Measurements from ENCODE around the gene TNFRSF1B. TPM values are rescaled to one million over a fixed set of nuclear protein-coding genes. Genes with fewer than 3 reads are reported as not detected.

TNFRSF1B gene
- total and polyA plus RNA-seq, 2 of the 8 experiments (the other 6 are each of a cell fraction or from before 2014, with no cell fraction given) = 1.7 to 2.9 TPM

DNA sequence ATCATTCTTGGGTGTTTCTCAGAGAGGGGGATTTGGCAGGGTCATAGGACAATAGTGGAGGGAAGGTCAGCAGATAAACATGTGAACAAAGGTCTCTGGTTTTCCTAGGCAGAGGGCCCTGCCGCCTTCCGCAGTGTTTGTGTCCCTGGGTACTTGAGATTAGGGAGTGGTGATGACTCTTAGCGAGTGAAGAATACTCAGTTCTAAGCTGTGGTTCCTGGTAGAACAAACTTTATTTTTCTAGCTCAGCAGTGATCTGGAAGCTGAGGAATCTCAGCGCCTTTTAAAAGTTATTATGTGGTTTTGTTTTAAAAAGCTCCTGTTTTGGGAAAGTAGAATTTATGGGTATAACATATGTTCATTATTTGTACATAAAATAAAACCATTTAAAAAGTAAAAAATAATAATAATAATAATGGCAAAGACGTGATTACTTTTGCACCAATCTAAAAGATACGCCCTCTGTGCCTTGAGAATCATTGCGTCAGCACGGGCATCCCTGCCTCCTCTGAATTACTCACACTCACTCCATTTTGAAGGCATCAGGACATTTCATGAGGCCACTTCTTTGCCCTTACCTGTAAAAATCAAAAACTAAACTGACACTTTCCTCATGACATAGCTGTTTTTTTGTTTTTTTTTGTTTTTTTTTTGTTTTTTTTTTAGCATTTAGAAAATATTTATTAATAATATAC is 29.7 kb upstream of the TNFRSF1B start:
- Histone ChIP-seq H3K4me1 (replicated peaks in 1 of 4; ENCODE audit: control insufficient read depth in 3 of 4, insufficient read depth in 4 of 4, low read length in 3 of 4) (no peaks in the 10 kb centered on the region; a peak in 1 of 7 replicates), H3K36me3 (ENCODE audit: control insufficient read depth in 2 of 4, insufficient read depth in 4 of 4, low read length in 3 of 4) (peaks cover 0 to 4% (median 0%) of the 10 kb centered on the region in 4 experiments; a peak in 2 of 8 replicates), H3K27me3 (replicated peaks in 1 of 4; ENCODE audit: control insufficient read depth in 3 of 4, extremely low read depth in 1 of 4, insufficient read depth in 3 of 4, low read length in 3 of 4) (no peaks in the 10 kb centered on the region), H2AFZ (ENCODE audit: low read length) (no peak overlapping the region), H3K9me3 (ENCODE audit: insufficient read depth in 2 of 2, low read depth in 1 of 2, low read length in 1 of 2) (no peaks in the 10 kb centered on the region), H3K4me2 (ENCODE audit: insufficient read depth in 1 of 2, low read depth in 2 of 2, low read length in 2 of 2) (no peak overlapping the region), H4K8ac (ENCODE audit: extremely low read depth, insufficient read depth, low read length) (no peak overlapping the region), H3K23me2 (ENCODE audit: low read depth, low read length) (no peaks in the 10 kb centered on the region), H2BK5ac (ENCODE audit: low read depth, low read length) (no peak overlapping the region), H3K27ac (ENCODE audit: low read depth, low read length) (no peak overlapping the region), H3K79me2 (ENCODE audit: control insufficient read depth in 1 of 2, insufficient read depth in 2 of 2, low read length in 2 of 2) (no peaks in the 10 kb centered on the region), H4K20me1 (replicated peaks in 1 of 2; ENCODE audit: control insufficient read depth in 1 of 2, insufficient read depth in 2 of 2, low read length in 2 of 2) (peaks cover 0 to 6% of the 10 kb centered on the region in 2 experiments), H3K9ac (replicated peaks in 1 of 4; ENCODE audit: extremely low read depth in 1 of 4, low read depth in 3 of 4, low read length in 3 of 4) (no peak overlapping the region), H2BK12ac (ENCODE audit: low read depth, low read length) (no peak overlapping the region), H4K91ac (replicated peaks; ENCODE audit: insufficient read length, low read length) (no peak overlapping the region), H4K5ac (ENCODE audit: insufficient read length, low read depth, low read length) (no peak overlapping the region), H2BK20ac (ENCODE audit: low read length) (no peak overlapping the region), H2BK120ac (replicated peaks; ENCODE audit: low read depth, low read length) (no peak overlapping the region), H3K79me1 (ENCODE audit: low read depth, low read length) (no peaks in the 10 kb centered on the region), H3K56ac (replicated peaks; ENCODE audit: insufficient read length, low read depth, low read length) (no peak overlapping the region), H2BK15ac (ENCODE audit: low read length) (no peak overlapping the region), H3K18ac (ENCODE audit: extremely low read depth, low read length) (no peak overlapping the region), H3K4ac (replicated peaks; ENCODE audit: insufficient read length, low read depth, low read length) (no peak overlapping the region), H2AK5ac (ENCODE audit: low read depth, low read length) (no peak overlapping the region), H3K14ac (ENCODE audit: insufficient read length) (no peak overlapping the region), H3K4me3 (ENCODE audit: extremely low read depth in 1 of 4, insufficient read depth in 2 of 4, low read depth in 3 of 4, low read length in 4 of 4) (no peak overlapping the region), H3K23ac (ENCODE audit: insufficient read length) (no peak overlapping the region)
- no peak for FAIRE-seq
- 78% methylated on average over 8 of the region's 8 CpGs; no CpG with 5 or more reads in 1 of the 2 experiments for WGBS, 2 experiments (ENCODE audit: extremely low coverage in 1 of 2, insufficient coverage in 1 of 2, insufficient read length in 1 of 2, insufficient replicate concordance in 2 of 2, low coverage in 1 of 2, low lambda C conversion rate in 2 of 2, missing lambda C conversion rate in 1 of 2)
- DNase-seq (ENCODE audit: low read depth in 1 of 2, low spot score in 2 of 2) = no peak
- POLR2A ChIA-PET (ENCODE audit: partially characterized antibody) = no interaction called here
- CTCF ChIA-PET (ENCODE audit: partially characterized antibody) = interaction anchor here (0.6 to 6.8 kb wide), 3 partner anchors 12 to 30 kb away, joined by 3 to 66 read pairs (median 4); no protein-coding TSS in a partner anchor
- no peak for TF ChIP-seq BCL11A (IDR thresholded peaks at IDR 0.05; ENCODE audit: low read depth in 2 of 2, low read length in 2 of 2)
- TF ChIP-seq TCF12 (IDR thresholded peaks at IDR 0.05; ENCODE audit: low read depth, low read length) = no peak
- no peak for TF ChIP-seq GABPA (IDR thresholded peaks at IDR 0.05; ENCODE audit: borderline replicate concordance, insufficient read depth, low read length)
- TF ChIP-seq, protein P1, sequence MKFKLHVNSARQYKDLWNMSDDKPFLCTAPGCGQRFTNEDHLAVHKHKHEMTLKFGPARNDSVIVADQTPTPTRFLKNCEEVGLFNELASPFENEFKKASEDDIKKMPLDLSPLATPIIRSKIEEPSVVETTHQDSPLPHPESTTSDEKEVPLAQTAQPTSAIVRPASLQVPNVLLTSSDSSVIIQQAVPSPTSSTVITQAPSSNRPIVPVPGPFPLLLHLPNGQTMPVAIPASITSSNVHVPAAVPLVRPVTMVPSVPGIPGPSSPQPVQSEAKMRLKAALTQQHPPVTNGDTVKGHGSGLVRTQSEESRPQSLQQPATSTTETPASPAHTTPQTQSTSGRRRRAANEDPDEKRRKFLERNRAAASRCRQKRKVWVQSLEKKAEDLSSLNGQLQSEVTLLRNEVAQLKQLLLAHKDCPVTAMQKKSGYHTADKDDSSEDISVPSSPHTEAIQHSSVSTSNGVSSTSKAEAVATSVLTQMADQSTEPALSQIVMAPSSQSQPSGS (IDR thresholded peaks at IDR 0.05; ENCODE audit: low read length) = no peak
- TF ChIP-seq, protein P2, sequence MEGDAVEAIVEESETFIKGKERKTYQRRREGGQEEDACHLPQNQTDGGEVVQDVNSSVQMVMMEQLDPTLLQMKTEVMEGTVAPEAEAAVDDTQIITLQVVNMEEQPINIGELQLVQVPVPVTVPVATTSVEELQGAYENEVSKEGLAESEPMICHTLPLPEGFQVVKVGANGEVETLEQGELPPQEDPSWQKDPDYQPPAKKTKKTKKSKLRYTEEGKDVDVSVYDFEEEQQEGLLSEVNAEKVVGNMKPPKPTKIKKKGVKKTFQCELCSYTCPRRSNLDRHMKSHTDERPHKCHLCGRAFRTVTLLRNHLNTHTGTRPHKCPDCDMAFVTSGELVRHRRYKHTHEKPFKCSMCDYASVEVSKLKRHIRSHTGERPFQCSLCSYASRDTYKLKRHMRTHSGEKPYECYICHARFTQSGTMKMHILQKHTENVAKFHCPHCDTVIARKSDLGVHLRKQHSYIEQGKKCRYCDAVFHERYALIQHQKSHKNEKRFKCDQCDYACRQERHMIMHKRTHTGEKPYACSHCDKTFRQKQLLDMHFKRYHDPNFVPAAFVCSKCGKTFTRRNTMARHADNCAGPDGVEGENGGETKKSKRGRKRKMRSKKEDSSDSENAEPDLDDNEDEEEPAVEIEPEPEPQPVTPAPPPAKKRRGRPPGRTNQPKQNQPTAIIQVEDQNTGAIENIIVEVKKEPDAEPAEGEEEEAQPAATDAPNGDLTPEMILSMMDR (IDR thresholded peaks at IDR 0.05; ENCODE audit: control extremely low read depth in 1 of 3, insufficient read depth in 1 of 3, low read depth in 1 of 3, low read length in 3 of 3) = no peak
- no peak for TF ChIP-seq EP300 (IDR thresholded peaks at IDR 0.05; ENCODE audit: borderline replicate concordance in 1 of 2, low read depth in 2 of 2, low read length in 2 of 2)
- TF ChIP-seq SAP30 (IDR thresholded peaks at IDR 0.05; ENCODE audit: insufficient read depth, insufficient replicate concordance, low read length) = no peak

All from H1 (cell line).